ENCODE results near the gene CFAP410. TPM values are rescaled to one million over a fixed set of nuclear protein-coding genes. Genes with fewer than 3 reads are reported as not detected.
"Not testable (repeated sequence)": the region's sequence is repeated elsewhere in the genome, so short reads cannot be mapped to it uniquely, and the experiment has no call there.

The CFAP410 gene
- total RNA-seq, 1 donor from 2014 or later: 16.8 TPM

DNA sequence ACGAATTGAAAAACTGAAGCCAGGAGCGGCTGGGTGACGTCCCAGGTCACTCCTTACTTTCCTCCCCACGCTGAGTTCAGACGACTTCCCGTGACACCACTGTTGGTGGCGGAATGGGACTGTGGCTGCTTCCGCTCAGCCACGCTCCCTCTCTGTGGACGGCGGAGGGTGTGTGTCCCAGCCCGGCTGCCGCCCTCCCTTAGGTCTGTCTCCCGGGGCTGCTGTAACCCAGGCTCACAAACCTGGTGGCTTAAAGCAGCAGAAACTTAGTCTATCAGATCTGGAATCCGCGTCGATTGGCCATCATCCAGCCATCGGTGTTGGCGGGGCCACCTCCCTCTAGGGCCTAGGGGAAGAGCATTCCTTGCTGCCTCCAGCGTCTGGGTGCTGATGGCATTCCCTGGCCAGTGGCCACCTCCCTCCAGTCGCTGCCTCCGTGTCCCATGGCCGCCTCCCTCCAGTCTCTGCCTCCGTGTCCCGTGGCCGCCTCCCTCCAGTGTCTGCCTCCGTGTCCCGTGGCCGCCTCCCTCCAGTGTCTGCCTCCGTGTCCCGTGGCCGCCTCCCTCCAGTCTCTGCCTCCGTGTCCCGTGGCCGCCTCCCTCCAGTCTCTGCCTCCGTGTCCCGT, 31.7 kb upstream of the CFAP410 start:
- intact Hi-C loops (cut with DNase I): no loop called here
- ATAC-seq (no peak), DNase-seq (ENCODE audit: missing footprints) (peak; percentile 60)

DNA sequence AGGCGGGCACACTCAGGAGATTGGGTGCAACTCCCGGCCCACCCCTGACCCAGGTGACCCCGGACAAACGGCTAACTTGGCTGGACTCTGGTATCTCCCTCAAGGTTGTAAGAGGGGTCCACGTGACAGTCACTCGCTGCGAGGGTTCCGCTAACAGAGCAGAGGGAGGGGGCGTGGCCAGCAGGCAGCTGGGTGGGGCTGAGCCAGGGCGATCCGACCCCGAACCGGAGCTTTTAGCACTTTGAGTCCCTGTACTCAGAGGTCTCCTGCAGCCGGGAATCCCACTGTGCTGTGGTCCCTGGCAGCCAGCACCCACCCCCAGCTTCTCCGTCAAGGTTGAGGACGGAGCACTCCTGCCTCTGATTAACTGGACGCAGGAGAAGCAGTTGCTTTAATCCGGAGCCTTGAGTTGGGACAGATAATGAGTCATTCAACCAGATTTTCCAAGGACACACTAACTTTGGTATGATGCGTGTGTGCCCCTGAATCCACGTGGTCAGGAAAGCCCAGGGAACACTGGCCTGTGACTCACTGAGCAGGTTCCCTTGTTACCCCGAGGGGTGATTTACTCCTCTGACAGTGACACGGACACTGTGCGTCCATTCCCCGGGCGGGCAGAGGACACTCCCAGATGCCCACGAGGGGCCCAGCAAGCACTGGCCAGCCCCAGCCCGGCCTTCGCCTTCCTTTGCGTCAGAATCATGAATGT, 31.0 kb upstream of the CFAP410 start:
- no peak for DNase-seq (ENCODE audit: missing footprints)
- intact Hi-C loops (cut with DNase I): no loop called here
- peak; percentile 49 for ATAC-seq

DNA sequence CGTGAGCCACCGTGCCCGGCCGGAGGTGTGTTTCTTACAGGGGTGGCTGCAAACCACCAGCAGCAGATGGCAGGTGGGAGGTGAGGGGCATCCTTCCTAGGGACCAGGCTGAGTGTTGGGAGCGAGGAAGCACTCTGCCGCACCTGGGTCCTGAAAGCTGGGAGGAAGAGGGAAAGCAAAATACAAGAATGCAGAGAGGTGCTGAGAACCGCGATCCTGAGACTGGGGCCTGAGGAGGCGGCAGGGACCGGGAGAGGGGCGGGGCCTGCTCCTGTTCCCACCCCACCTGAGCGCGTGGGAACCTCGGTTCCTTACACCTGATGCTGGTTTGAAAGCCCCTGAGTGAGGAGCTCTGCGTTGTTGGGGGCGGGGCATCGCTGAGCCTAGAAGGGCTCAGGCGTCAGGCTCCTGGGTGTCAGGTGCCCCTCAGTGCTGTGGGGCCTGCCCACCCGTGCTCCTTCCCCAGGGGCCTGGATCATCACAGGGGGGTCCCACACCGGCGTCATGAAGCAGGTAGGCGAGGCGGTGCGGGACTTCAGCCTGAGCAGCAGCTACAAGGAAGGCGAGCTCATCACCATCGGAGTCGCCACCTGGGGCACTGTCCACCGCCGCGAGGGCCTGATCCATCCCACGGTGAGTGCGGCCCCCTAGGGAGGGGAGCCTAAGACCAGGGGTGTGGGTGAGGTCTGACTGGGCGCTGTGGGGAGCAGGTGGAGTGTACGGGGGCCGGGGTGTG, 29.7 kb upstream of the CFAP410 start:
- ATAC-seq (no peak), DNase-seq (ENCODE audit: missing footprints) (no peak)

DNA sequence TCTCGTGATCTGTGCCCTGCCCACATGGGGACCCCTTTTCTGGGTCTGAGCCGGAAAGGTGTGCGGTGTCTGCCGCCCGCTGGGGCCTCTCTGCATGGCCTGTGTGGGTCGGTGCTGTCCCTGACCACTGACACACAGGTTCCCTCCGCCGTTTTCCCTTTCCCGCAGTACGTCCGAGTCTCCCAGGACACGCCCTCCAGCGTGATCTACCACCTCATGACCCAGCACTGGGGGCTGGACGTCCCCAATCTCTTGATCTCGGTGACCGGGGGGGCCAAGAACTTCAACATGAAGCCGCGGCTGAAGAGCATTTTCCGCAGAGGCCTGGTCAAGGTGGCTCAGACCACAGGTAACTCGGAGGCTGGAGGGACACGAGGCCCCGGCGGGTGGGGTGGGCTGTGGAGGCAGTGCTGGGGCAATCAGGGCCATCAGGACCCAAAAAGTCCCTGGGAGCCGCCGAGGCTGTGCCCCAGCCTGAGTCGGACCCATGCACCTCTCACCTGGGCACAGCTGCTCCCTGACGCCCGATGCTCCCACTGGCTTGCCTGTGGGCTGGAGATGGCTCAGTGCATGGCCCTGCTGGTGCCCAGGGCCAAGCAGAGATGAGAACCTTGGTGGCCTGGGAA, 27.5 kb upstream of the CFAP410 start:
- intact Hi-C loops (cut with DNase I): no loop called here
- DNase-seq (ENCODE audit: missing footprints) (peak; percentile 43), ATAC-seq (no peak)

More for the DNA sequence above, 29.7 kb upstream of the CFAP410 start:
- intact Hi-C loops (cut with DNase I): no loop called here

DNA sequence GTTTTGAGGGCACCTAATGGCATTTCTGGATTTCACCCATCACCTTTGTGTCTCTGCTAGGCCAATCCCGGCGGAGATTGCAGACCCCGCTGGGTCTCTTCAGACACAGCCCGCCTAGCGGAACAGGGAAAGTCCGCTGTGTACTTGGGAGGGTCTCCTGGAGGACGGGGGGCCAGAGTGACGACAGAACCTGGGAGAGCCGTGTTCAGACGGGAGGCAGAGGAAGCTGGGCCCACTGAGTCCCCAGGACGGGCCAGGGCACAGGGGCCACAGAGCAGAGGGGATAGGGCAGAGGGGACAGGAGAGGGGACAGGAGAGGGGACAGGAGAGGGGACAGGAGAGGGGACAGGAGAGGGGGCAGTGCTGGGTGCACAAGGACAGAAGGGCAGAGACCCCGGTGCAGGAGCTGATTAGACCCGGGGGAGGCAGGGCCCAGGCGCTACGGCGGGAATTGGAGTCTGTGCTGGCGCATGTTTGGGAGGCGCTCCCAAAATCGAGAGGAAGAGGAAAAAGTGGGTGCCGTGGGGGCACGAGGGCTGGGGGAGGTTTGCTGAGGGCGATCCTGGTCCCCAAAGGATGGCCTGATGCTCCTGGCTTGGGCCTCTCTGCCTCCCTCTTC, 26.9 kb upstream of the CFAP410 start:
- DNase-seq (ENCODE audit: missing footprints): no peak
- no peak for ATAC-seq
- intact Hi-C loops (cut with DNase I): no loop called here

DNA sequence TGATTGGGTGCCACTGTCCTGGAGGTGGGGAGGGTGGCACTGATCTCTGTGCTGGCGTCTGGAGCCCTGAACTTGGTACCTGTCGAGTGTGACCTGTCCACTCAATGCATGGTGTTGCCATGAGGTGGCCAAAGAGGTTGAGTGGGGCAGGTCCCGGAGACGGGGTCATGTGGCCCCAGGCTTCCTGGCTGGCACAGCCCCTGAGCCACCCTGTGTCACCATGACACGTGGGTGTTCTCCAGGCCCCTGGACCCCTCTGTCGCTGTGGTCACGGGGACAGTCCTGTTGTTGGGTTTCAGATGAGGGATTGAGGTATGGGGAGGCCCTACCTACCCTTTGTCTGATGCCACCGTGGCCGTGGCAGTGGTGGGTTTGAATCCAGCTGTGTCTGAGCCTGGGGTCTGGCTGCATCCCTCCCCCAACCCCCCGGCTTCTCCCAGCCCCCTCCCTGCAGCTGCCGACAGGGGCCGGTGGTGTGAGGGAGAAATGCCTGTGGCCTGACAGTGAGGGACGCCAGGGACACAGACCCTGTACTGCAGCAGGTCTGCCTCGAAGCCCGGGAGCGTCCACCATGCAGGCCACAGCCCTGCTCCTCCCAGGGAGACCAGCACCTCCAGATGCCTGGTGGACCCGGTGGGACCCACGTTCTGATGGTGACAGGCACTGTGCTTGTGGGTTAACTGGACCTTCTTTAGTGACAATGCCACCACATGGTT, 26.2 kb upstream of the CFAP410 start:
- ATAC-seq (no peak), DNase-seq (ENCODE audit: missing footprints) (peak; percentile 41)
- intact Hi-C loops (cut with DNase I): no loop called here

DNA sequence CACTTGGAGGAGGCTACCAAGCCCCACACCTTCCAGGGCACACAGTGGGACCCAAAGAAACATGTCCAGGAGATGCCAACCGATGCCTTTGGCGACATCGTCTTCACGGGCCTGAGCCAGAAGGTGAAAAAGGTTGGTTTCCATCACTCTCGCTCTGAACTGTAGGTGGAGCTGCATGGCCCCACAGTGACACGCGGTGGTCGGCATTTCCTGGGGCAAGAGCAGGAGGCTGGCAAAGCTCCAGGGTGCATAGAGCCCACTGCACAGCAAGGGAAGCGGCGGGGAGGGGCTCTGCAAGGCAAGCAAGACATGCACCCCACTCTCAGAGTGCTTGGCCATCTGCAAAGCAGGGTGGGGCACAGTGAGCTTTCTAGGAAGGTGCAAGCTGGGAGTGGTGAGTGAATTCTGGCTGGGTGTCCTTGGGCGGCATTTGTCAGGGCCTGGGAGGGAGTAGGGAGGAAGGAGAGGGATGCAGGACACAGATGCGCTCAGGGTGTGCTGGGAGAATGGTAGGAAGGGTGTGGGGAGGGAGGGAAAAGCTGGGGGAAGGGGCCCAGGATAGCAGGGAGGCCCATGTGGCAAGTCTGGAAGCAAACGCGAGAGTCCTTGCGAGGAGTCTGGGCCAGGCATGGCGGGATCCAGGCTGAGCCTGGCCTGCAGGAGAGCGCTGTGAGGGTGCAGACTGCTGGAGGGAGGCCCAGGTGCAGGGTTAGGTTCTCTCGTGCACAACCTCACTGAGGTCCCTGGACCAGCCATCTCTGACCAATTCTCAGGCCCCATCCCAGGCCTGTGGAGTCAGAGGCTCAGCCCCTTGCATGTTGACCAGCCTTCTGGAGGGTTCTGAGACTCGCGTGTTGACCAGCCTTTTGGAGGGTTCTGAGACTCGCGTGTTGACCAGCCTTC, 25.2 kb upstream of the CFAP410 start:
- ATAC-seq (peak; percentile 28), DNase-seq (ENCODE audit: missing footprints) (no peak)
- intact Hi-C loops (cut with DNase I): no loop called here

DNA sequence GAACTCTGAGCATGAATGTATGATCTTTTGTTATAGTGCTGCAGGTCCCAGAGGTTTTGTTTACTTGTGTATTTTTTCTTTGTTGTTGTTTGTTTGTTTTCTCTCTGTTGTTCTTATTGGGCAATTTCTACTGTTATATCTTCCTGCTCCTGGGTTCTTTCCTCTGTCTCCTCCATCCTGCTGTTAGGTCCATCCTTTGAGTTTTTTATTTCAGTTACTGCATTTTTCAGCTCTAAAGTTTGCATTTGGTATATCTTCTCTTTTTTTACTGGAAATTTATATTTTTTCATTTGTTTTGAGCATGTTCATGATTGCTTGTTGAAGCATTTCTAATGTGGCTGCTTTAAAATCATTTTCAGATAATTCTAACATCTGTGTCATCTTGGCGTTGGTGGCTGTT, 24.1 kb upstream of the CFAP410 start:
- intact Hi-C loops (cut with DNase I): no loop called here
- no peak for DNase-seq (ENCODE audit: missing footprints)
- ATAC-seq: no peak

DNA sequence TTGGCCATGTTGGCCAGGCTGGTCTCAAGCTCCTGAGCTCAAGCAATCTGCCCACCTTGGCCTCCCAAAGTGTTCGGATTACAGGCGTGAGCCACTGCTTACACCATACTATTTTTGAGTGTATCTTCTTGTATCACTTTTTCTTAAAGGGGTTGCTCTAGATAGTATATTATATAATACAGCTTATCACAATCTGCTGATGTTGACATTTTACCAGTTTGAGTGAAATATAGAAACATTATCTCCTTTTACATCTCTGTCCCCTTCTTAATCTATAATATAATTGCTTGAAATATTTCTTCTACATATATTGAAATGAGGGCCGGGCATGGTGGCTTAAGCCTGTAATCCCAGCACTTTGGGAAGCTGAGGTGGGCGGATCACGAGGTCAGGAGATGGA, 22.7 kb upstream of the CFAP410 start:
- ATAC-seq; intact Hi-C loops (cut with DNase I): not testable (repeated sequence)

DNA sequence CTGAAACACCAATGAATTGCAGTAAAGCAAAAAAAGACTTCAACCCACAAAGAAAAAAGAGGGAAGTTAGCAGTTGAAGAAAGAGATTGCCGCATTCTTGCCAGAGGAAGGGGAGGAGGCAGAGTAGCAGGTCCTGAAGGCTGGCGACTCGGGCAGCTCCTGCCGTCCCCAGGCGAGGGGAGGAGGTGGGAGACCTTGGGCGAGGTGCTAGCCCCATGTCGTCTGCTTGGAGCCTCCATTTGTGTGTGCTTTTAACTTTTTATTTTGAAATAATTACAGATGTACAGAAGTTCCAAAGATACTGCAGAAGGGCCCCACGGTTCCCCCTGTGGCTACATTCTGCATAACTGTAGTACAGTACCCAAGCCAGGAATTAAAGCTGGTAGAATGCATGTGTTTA, 21.0 kb upstream of the CFAP410 start:
- ATAC-seq (no peak), DNase-seq (ENCODE audit: missing footprints) (peak; percentile 46)
- intact Hi-C loops (cut with DNase I): no loop called here

More for the DNA sequence above, 22.7 kb upstream of the CFAP410 start:
- DNase-seq (ENCODE audit: missing footprints): not testable (repeated sequence)

DNA sequence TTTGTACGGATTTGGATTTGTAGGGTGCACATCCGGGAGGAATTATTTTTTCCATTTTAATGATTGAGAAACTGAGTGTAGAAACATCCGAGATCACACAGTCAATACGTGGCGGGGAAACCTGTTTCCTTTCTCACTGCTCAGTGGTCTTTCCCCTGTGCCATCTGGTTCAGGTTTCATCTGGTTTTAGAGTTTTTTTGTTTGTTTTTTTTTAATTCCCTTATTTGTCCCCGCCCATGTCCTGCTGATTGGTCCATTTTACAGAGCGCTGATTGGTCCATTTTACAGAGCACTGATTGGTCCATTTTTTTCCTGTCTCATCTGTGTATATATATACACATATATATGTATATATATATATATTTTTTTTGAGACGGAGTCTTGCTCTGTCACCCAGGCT, 20.2 kb upstream of the CFAP410 start:
- ATAC-seq: no peak
- DNase-seq (ENCODE audit: missing footprints): no peak
- intact Hi-C loops (cut with DNase I): no loop called here

DNA sequence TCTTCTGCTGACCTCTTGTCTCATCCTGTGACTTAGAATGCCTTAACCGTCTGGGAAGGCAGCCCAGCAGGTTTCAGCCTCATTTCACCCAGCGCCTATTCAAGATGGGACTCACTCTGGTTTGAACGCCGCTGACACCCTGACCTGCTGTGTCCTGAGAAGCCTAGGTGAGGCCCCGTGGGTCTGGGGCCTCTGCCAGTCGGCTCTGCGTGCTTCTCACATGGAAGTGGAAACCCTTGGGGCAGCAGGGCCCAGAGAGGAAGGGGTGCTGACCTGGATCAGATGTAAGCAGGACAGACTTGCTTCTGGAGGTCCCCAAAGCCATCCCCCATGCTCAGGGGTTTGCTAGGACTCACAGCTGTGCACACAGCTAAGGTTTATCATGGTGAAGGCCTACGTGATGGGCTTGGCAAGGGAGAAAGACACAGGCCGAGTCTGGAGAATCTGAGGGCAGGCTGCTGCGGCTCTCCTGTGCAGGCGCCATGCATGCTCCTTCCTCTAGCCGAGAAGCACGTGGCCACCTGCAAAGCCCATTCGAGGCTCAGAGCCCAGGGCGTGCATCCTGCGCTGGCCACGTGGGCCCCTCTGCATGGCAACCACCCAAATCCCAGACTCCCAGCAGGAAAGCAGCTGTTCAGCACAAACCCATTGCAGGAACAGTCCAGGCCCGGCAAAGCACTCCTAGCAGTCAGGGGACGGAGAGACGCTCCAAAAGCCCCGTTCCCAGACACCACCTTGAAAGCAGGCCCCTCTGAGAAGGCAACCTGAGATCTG, 18.1 kb upstream of the CFAP410 start:
- intact Hi-C loops (cut with DNase I): no loop called here
- DNase-seq (ENCODE audit: missing footprints) (peak; percentile 25), ATAC-seq (no peak)

DNA sequence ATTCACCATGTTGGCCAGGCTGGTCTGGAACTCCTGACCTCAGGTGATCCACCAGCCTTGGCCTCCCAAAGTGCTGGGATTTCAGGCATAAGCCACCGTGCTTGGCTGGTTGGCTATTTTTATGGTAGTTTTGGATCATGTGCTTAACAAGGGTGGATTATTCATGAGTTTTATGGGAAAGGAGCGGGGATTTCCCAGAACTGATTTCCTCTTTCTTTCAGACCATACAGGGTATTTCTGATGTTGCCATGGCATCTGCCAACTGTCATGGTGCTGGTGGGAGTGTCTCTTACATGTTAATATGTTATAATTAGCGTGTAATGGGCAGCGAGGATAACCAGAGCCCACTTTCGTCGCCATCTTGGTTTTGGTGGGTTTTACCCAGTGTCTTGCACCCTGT, 17.4 kb upstream of the CFAP410 start:
- DNase-seq (ENCODE audit: missing footprints): no peak
- intact Hi-C loops (cut with DNase I): no loop called here
- no peak for ATAC-seq

DNA sequence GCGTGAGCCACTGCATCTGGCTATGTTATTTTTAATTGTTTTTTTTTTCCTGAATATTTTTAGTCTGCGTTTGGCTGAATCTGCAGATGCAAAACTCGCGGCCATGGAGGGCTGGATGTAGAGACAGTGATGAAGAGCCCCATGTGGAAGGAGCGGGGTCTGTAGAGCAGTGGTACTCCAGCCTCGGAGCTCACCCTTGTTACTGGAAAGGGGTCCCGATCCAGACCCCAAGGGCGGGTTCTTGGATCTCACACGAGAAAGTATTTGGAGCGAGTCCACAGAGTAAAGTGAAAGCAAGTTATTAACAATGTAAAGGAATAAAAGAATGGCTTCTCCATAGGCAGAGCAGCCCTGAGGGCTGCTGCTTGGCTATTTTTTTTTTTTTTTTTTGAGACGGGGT, 17.0 kb upstream of the CFAP410 start:
- DNase-seq (ENCODE audit: missing footprints) (no peak), ATAC-seq (no peak)
- intact Hi-C loops (cut with DNase I): no loop called here

DNA sequence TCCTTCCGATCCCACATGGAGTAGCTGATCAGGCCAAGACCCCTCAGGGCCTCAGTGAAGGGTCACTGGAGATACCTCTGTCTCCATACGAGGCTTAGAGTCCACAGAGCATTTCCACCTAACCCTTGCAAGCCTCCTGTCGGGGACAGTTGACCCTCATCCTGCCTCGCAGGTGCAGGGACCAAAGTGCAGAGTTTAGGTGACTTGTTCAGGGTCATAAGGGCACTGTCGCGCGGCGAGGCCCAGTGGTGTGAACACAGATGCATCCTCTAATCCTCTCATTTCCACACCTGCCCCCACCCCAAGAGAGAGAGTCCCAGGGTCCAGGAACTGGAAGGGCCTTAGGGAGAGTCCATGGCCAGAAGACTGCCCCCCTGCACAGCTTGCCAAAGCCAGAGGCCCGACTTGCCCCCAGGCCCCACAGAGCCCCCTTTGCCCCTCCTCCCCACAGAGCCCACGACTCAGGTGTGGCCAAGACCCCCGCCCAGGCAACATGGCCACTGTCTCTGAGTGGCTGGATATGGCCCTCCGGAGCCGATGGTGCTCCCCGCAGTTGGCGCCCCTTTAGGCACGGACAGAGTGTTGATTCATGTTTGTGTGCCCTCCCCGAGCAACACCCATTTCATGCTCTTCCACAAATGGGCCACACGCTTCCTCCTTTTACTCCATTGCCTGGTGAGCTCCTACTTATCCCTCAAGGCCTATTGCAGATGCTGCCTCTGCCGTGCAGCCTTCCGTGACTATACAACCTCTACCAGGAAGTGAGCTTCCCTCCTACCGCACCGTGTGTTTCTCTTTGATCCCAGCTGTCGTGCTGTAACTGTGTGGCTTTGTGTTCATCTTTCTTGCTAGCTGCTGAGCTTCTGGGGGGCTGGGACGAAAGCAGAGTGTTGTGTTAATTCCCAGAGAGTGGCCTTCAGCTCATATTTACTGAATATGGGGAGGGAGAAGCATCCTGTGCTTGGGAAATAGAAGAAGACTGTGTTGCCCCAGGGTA, 15.9 kb upstream of the CFAP410 start:
- ATAC-seq (no peak), DNase-seq (ENCODE audit: missing footprints) (peak; percentile 57)
- intact Hi-C loops (cut with DNase I): no loop called here

DNA sequence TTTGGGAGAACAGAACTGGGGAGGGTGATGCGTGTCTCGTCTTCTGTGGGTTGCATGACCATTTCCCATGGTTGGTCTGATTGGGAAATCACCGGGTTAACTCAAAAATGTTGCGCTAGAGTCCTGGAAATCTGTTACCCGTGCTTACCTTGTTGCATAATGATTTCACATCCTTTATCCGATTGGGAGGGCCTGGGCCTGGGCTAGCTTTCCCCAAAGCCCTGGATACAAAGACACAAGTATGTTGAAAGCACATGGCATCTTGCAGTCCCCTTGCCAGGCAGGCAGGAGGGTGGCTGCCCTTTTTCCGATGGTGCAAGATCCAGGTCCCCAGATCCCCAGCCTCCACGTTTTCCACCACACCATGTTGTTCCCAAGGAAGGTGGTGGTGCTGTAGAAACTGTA, 14.8 kb upstream of the CFAP410 start:
- DNase-seq (ENCODE audit: missing footprints) (peak; percentile 63), ATAC-seq (peak; percentile 29)
- intact Hi-C loops (cut with DNase I): no loop called here

Measured in Right ventricle myocardium inferior (tissue), 1 donor.